Midbrain (tissue), 1 donor: Measurements from ENCODE around the gene RNF103.
A peak's percentile ranks its signal among the peaks of the same experiment; 100 is the strongest.

ENCODE experiments used
- DNase-seq: peaks from one replicate; lab custom pipeline; 2025; lab: John Stamatoyannopoulos, UW

The RNF103 gene

GRCh38 chr2:86566158-86566820 is 57.4 kb downstream of the RNF103 start:
- DNase-seq, result no peak

- no peak for DNase-seq
Observed at GRCh38 chr2:86563650-86564061, 60.0 kb downstream of the RNF103 start.

GRCh38 chr2:86562922-86563649 is 60.6 kb downstream of the RNF103 start, which contains the start of gene CHMP3:
Gene CHMP3 (minus strand): TSS chr2:86563443. CDS start chr2:86563348, 95 bp downstream.
- DNase-seq, result peak; percentile 96

GRCh38 chr2:86562485-86562921 is 61.2 kb downstream of the RNF103 start:
- no peak for DNase-seq

GRCh38 chr2:86557836-86558235 is 65.8 kb downstream of the RNF103 start:
- DNase-seq, result no peak

- no peak for DNase-seq
Observed at GRCh38 chr2:86556508-86556907, 67.2 kb downstream of the RNF103 start.
